ENCODE results near the gene ADGRG6. TPM values are rescaled to one million over a fixed set of nuclear protein-coding genes. Genes with fewer than 3 reads are reported as not detected.

The ADGRG6 gene
- total and polyA plus RNA-seq, 2 donors (not counting 1 experiment from before 2014, with no cell fraction given), result 0.03 TPM; not detected in 1

Other genes with a start within 250 kb of the ADGRG6 start
- not detected in 2 replicates for gene GJE1, start 169.1 kb upstream of the ADGRG6 start, total RNA-seq
- not detected in 2 replicates for gene GJE1, start 169.1 kb upstream of the ADGRG6 start, polyA plus RNA-seq
- gene NMBR, start 154.9 kb upstream of the ADGRG6 start, total RNA-seq, result not detected in 2 replicates
- gene NMBR, start 154.9 kb upstream of the ADGRG6 start, polyA plus RNA-seq, result 0.09 TPM in 1 of 2 replicates, not detected in the other
- gene VTA1, start 154.7 kb upstream of the ADGRG6 start, total RNA-seq, result 26.2 and 27.9 TPM in 2 replicates
- gene VTA1, start 154.7 kb upstream of the ADGRG6 start, polyA plus RNA-seq, result 16.3 and 19.8 TPM in 2 replicates

Data from B cell (primary cell).